ENCODE measurements around the gene RGL1.

The RGL1 gene

GRCh38 chr1:183942933-183943693 lies 138.2 kb downstream of the RGL1 start:
- DNase-seq (ENCODE audit: insufficient read length, low spot score) (no peak), FAIRE-seq (peak; percentile 70)

DNA sequence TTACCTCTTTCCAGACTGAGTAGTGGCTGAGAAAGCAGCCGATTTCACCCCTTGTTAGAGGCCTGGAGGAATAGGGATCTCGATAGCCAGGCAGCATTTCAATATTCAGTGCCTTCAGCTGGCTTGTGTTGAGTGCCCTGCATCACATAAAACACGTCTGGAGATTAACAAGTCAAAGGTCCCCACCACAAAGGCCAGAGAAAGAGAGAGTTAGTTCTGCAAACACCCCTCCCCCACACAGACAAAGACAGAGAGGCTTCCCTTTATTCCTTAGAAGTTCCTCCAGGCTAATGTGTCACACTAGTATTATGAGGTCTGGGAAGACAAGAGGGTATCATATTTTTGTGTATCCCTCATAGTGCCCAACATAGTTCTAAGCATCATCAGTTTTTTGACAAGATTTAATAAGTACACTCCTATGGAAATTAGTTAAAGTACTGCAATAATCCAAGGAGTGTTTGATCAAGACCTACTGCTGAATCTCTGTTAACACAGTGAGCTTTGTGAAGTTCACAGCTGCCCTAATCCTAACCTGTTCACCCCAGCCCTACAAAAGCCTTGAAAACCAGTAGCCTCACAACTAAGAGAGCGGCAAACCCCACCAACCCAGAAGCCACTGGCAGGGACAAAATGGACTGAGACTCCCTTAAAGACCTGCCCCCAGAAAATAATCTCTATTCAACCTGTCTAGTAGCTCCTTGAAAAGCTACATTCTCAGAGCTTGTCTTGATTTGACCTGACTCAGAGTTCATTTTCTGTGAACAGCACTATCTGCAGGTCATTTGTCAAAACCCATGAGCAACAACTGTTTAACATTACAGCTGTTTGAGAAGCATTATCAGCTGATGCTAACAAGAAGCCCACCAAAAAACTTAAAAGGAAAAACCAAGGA lies 140.8 kb downstream of the RGL1 start:
- DNase-seq (ENCODE audit: insufficient read length, low spot score) (no peak), FAIRE-seq (no peak)

GRCh38 chr1:183946320-183946613 lies 141.3 kb downstream of the RGL1 start:
- DNase-seq (ENCODE audit: insufficient read length, low spot score) (no peak), FAIRE-seq (no peak)

DNA sequence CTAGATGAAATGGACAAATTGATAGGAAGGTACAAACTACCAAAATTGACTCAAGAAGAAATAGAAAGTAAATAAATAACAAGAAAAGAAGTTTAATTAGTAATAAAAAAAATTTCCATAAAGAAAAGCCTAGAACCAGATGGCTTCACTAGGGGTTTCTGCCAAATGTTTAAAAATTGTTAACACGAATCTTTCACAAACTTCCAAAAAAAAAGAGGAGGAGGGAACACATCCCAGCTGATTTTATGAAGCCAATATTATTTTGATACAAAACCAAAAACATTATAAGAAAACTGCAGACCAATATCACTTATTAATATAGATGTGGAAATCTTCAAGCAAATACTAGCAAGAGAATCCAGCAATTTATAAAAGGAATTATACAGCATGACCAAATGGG lies 143.1 kb downstream of the RGL1 start:
- no peak for FAIRE-seq

DNA sequence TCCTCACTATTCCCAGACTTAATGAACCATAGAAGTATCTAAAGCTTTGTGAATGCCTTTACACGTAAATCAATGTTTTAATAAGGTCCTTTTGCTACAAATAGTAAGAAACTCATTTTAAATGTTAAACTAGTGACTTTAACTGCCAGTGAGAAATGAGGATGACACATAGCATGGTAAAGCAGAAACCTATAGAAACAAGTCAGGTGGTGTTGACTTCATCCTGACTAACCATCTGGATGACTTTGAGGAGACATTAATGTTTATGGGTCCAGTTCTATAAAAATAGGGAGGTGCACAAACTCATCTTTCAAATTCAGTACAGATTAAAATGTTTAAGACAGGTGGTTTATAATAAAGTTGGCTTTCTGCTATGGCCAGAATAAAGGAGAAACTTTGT lies 147.2 kb downstream of the RGL1 start:
- no peak for FAIRE-seq
- no peak for DNase-seq (ENCODE audit: insufficient read length, low spot score)

More for the DNA sequence above, 143.1 kb downstream of the RGL1 start:
- no peak for DNase-seq (ENCODE audit: insufficient read length, low spot score)

DNA sequence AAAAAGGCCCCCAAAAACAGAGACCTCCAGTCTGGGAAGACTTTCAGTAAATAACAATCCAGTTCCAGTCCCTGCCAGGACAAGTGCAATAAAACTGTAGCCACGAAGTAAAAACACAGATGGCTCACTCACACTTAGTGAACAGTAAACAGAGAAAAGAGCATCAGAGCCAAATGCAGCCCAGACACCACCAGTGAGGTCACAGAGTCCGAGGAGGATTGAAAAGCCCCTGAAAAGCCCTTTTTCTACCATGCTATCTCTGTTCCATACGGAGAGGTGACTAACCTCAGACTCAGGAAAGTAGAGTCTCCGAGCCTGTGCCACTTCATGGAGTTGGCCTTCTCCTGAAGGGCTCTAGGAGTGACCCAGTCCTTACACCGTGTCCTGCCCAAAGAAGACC lies 148.1 kb downstream of the RGL1 start:
- no peak for DNase-seq (ENCODE audit: insufficient read length, low spot score)
- FAIRE-seq, result no peak

- FAIRE-seq (no peak), DNase-seq (ENCODE audit: insufficient read length, low spot score) (no peak)
These were observed 149.6 kb downstream of the RGL1 start for GRCh38 chr1:183954496-183954895.

DNA sequence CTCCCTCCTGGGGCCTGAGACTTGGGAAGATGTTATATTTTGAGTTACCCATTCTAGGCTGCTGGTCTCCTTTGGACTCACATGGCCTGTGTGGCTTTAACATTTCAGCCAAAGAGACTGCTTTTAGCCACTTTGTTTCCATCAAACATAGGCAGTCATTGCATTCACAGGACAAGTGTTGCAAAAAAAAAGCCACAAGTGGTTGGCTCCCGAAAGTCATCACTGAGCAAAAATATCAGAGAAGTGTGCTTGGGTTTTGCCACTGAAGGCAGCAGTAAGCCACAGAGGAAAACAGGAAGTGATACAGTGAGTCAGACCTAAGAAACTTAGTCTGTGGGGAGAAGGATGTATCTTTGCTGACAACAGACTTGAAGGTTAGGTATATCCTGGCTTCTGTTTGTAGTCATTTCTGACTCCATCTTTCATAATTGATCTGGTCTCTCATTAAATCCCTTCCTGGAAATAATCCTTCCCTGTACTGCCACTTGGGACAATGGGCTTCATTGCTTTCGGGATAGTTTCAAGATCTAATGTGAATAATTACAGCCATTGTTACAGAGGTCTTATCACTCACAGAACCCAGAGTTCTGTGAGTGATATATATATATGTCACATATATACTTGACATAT lies 151.8 kb downstream of the RGL1 start:
- peak; percentile 67 for DNase-seq (ENCODE audit: insufficient read length, low spot score)
- FAIRE-seq, result peak; percentile 98

DNA sequence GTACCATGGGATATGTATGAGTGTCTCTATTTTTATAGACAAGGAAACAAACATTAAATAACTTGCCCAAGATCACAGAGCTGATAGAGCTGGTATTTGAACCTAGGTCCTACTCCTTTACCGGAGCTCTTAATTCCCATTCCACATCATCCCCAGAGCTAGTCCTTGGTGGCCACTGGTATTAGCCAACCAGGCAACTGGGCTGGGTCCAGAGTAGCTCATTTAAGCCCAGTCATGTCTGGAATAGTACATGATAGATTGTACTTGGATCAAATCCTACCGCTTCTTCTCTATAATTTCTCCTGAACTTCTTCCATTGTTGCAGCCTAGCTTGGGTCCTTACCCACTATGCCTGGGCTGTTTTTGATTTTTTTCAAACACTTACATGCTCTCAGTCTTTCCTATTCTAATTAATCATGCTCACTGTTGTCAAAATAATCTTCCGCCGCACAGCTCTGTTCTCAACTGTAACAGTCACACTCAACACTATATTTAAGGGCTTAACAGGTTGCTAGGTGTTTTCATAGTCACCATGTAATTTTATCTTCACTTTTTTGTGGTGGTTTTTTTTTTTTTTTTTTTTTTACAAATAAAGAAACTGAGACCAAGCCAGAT lies 152.4 kb downstream of the RGL1 start:
- DNase-seq (ENCODE audit: insufficient read length, low spot score) (no peak), FAIRE-seq (peak; percentile 18)

- FAIRE-seq (no peak), DNase-seq (ENCODE audit: insufficient read length, low spot score) (no peak)
These were observed 154.0 kb downstream of the RGL1 start for GRCh38 chr1:183958958-183959357.

DNA sequence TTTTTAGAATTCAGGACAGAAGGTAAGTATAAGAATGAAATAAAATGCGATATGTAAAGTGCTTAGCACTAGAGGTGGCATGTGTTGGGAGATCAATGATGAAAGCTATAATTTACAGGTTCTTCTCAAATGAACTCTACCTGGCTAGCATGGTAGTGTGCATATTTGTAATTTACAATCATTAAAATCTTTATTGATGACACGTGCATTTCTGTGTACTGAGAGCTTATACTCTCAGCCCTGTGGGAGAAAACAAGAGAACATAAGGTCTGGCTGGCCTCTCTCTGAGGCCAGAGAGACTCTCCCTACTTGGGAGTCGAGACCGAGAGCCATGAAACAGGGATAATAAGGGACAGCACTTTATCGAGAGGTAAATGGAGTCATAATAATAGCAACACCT lies 156.2 kb downstream of the RGL1 start:
- no peak for FAIRE-seq

GRCh38 chr1:183962903-183963302 lies 158.0 kb downstream of the RGL1 start:
- no peak for FAIRE-seq
- DNase-seq (ENCODE audit: insufficient read length, low spot score), result no peak

More for the DNA sequence above, 156.2 kb downstream of the RGL1 start:
- no peak for DNase-seq (ENCODE audit: insufficient read length, low spot score)

DNA sequence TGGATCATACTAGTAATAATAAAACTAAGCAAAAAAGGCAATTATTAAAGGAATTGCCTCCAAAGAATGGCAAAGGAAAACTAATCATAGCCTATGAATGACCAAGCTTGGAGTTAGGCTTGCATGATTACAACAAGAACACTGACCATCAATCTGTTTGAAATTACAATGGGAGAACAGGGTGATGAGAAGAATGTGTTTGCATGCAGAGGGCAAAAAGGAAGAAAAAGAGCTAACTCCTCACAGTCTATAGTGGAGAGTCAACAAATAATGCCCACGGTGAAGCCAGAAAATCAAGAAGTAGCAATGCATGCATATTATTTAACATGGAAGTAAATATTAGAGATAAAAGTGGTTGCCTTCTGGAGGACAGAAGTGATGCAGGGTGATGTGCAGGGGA lies 160.8 kb downstream of the RGL1 start:
- DNase-seq (ENCODE audit: insufficient read length, low spot score), result no peak
- no peak for FAIRE-seq

GRCh38 chr1:183966487-183966886 lies 161.6 kb downstream of the RGL1 start:
- no peak for FAIRE-seq
- no peak for DNase-seq (ENCODE audit: insufficient read length, low spot score)

- FAIRE-seq (no peak), DNase-seq (ENCODE audit: insufficient read length, low spot score) (no peak)
These were observed 163.0 kb downstream of the RGL1 start for GRCh38 chr1:183967914-183968313.

- DNase-seq (ENCODE audit: insufficient read length, low spot score) (no peak), FAIRE-seq (no peak)
These were observed 163.5 kb downstream of the RGL1 start for GRCh38 chr1:183968386-183968785.

DNA sequence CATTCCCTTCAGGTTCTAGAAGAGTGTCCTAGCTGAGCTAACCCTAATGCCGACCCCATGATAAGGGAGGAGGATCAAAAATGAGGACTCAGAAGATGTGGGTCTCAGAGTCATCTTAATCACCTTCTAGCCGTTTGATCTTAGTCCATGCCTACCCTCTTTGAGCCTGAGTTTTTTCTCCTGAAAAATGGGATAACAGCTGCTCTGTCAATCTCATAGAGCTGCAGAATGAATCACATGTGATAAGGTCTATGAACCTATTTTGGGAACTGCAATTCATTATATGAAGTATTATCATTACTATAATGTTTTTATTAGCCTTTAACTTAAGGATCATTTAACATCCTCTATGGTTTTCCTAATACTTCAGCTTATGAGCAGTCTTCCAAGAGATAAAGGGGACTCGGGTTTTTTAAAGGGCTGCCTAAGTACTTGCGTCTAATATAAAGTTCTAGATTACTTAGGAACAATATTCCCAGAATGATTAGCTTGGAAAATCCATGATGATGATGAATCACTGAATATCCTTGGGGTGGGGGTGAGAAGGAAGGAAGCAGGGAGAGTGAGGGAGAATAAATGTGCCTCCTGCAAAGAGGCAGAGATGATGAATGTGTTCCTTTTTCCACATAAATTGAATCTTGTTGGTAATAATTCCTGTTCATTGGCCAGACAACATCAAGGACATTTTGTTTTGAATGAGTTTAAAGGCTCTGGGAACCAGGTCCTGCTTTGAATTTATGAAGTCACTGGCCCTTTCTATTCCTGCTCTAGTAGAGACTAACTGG lies 165.8 kb downstream of the RGL1 start:
- DNase-seq (ENCODE audit: insufficient read length, low spot score) (no peak), FAIRE-seq (no peak)

DNA sequence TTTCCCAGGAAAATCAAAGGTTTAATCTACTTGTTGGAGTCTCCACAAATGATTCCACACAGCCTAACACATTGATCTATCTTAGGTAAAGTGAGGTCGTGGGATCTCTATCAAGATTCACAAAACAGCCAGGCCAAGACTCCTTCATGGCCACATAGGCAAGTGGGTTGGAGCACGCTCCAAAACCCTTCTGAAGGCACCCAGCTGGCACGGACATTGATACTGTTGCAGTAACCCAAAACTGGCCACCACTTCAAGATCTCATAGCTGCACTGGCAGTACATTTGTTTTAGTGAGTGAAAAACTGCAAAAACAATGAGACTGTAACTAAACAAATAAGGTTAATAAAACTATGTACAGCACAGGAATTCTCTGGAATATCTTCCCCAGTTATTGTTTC lies 170.7 kb downstream of the RGL1 start:
- FAIRE-seq (no peak), DNase-seq (ENCODE audit: insufficient read length, low spot score) (no peak)

DNA sequence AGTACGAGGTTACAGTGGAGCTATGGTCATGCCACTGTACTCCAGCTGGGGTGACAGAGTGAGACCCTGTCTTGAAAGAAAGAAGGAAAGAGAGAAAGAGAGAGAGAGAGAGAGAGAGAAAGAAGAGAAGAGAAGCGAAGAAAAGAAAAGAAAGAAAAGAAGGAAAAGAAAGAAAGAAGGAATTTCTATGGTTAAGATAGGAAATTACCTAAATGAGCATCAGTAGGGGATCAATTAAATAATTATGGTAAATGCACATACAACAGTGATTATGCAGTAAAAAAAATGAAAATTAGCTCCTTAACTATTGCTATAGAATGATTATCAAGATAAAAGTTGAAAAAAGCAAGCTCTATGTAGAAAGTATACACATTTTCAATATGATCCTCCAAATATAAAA lies 172.8 kb downstream of the RGL1 start:
- no peak for DNase-seq (ENCODE audit: insufficient read length, low spot score)
- FAIRE-seq, result no peak
